ENCODE data around the gene KHNYN.

The KHNYN gene

GRCh38 chr14:24441485-24441884 is 11.7 kb downstream of the KHNYN start:
- Histone ChIP-seq H2AFZ (ENCODE audit: low read depth, low read length) (no peak overlapping the region), H3K79me2 (ENCODE audit: insufficient read depth, low read length) (peaks cover 36% of the 10 kb centered on the region), H3K4me2 (ENCODE audit: insufficient read depth, low read length) (peak overlapping the region; percentile 94), H3K4me1 (ENCODE audit: insufficient read depth, low read length) (peaks cover 44% of the 10 kb centered on the region), H3K36me3 (ENCODE audit: insufficient read depth, low read length) (peaks cover 49% of the 10 kb centered on the region), H3K9me3 (ENCODE audit: insufficient read depth, low read length, severe bottlenecking) (no peaks in the 10 kb centered on the region), H3K27ac (ENCODE audit: low read length) (peak overlapping the region; percentile 89), H3K27me3 (ENCODE audit: insufficient read depth, low read length, poor library complexity) (no peaks in the 10 kb centered on the region), H4K20me1 (ENCODE audit: insufficient read depth, low read length) (peaks cover 14% of the 10 kb centered on the region; the same call in 1 of the 2 replicates), H3K4me3 (ENCODE audit: low read depth in 1 of 2, low read length in 2 of 2) (peak overlapping the region; percentile 56 to 64), H3K9ac (ENCODE audit: low read depth, low read length) (peak overlapping the region; percentile 80)
- TF ChIP-seq EZH2 (IDR thresholded peaks at IDR 0.05; ENCODE audit: borderline replicate concordance, low read depth, low read length, severe bottlenecking): no peak
- no peak for TF ChIP-seq CTCF (IDR thresholded peaks at IDR 0.05; ENCODE audit: borderline replicate concordance, extremely low read depth, low read length, poor library complexity, severe bottlenecking)
- ATAC-seq (ENCODE audit: insufficient read depth, low read depth) (no peak), DNase-seq (no peak)

GRCh38 chr14:24441904-24442239 is 12.1 kb downstream of the KHNYN start:
- TF ChIP-seq CTCF (IDR thresholded peaks at IDR 0.05; ENCODE audit: borderline replicate concordance, extremely low read depth, low read length, poor library complexity, severe bottlenecking) (no peak), EZH2 (IDR thresholded peaks at IDR 0.05; ENCODE audit: borderline replicate concordance, low read depth, low read length, severe bottlenecking) (no peak)
- H3K9me3 ChIP-seq (ENCODE audit: insufficient read depth, low read length, severe bottlenecking): no peaks in the 10 kb centered on the region
- peaks cover 36% of the 10 kb centered on the region for H3K79me2 ChIP-seq (ENCODE audit: insufficient read depth, low read length)
- H2AFZ ChIP-seq (ENCODE audit: low read depth, low read length): peak overlapping the region; percentile 79
- peak overlapping the region; percentile 56 to 64 for H3K4me3 ChIP-seq (ENCODE audit: low read depth in 1 of 2, low read length in 2 of 2)
- H3K9ac ChIP-seq (ENCODE audit: low read depth, low read length): peak overlapping the region; percentile 80
- H3K4me2 ChIP-seq (ENCODE audit: insufficient read depth, low read length): peak overlapping the region; percentile 94
- peaks cover 14% of the 10 kb centered on the region; the same call in 1 of the 2 replicates for H4K20me1 ChIP-seq (ENCODE audit: insufficient read depth, low read length)
- ATAC-seq (ENCODE audit: insufficient read depth, low read depth) (no peak), DNase-seq (no peak)
- peaks cover 40% of the 10 kb centered on the region for H3K4me1 ChIP-seq (ENCODE audit: insufficient read depth, low read length)
- peak overlapping the region; percentile 89 for H3K27ac ChIP-seq (ENCODE audit: low read length)
- peaks cover 45% of the 10 kb centered on the region for H3K36me3 ChIP-seq (ENCODE audit: insufficient read depth, low read length)
- no peaks in the 10 kb centered on the region for H3K27me3 ChIP-seq (ENCODE audit: insufficient read depth, low read length, poor library complexity)

- Histone ChIP-seq H3K27me3 (ENCODE audit: insufficient read depth, low read length, poor library complexity) (no peaks in the 10 kb centered on the region), H3K4me1 (ENCODE audit: insufficient read depth, low read length) (peaks cover 34% of the 10 kb centered on the region), H3K36me3 (ENCODE audit: insufficient read depth, low read length) (peaks cover 39% of the 10 kb centered on the region), H4K20me1 (ENCODE audit: insufficient read depth, low read length) (peaks cover 14% of the 10 kb centered on the region; the same call in 1 of the 2 replicates), H3K79me2 (ENCODE audit: insufficient read depth, low read length) (peaks cover 36% of the 10 kb centered on the region), H3K4me3 (ENCODE audit: low read depth in 1 of 2, low read length in 2 of 2) (peak within 1 kb of the TSS; percentile 64 to 69), H3K9me3 (ENCODE audit: insufficient read depth, low read length, severe bottlenecking) (no peaks in the 10 kb centered on the region), H3K27ac (ENCODE audit: low read length) (peak within 1 kb of the TSS; percentile 89), H3K4me2 (ENCODE audit: insufficient read depth, low read length) (peak within 1 kb of the TSS; percentile 94), H2AFZ (ENCODE audit: low read depth, low read length) (peak within 1 kb of the TSS; percentile 79), H3K9ac (ENCODE audit: low read depth, low read length) (peak within 1 kb of the TSS; percentile 80)
- peak; percentile 18 for TF ChIP-seq CTCF (IDR thresholded peaks at IDR 0.05; ENCODE audit: borderline replicate concordance, extremely low read depth, low read length, poor library complexity, severe bottlenecking)
- TF ChIP-seq EZH2 (IDR thresholded peaks at IDR 0.05; ENCODE audit: borderline replicate concordance, low read depth, low read length, severe bottlenecking): no peak
- DNase-seq: peak; percentile 99
- ATAC-seq (ENCODE audit: insufficient read depth, low read depth): peak; percentile 87
Observed at GRCh38 chr14:24442240-24443052, 12.7 kb downstream of the KHNYN start, which contains the start of gene SDR39U1. Gene SDR39U1 (minus strand): TSS chr14:24442776. CDS start chr14:24442769, 7 bp downstream.
